ENCODE results near the gene ZNF215.
"Not testable (repeated sequence)": the region's sequence is repeated elsewhere in the genome, so short reads cannot be mapped to it uniquely, and the experiment has no call there.

The ZNF215 gene

DNA sequence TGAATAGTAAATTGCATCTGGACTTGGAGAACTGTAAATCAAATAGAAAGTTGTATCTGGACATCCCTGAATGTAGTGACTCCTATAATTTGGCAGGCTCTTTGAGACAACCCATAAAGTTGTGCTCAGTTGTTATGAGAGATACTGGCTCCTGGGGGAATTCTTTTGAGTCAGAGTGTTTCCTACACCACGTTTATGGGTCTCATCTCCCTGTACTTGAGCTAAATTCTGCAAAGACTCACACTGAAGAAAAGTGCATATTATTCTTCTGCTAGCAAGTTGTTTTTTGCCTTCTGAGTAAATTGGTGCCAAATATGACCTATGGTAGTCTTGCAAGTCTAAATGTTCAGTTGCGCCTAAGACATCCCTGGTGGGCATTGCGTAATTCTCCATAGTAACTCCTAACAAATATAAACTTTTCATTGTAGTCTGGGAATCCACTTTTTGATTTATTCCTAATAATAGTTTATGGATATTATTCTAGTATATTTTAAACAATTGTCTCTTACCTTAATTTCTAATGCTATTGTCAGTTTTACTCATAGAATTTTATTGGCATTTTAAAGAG lies 5.0 kb downstream of the ZNF215 start:
- in situ Hi-C loops (cut with MboI; ENCODE audit: low pct_unique_long_range_greater_than_20kb, low sequenced_read_pairs, unreplicated experiment): no loop called here
- no peak for DNase-seq (ENCODE audit: low spot score)
- TF ChIP-seq, protein P1, sequence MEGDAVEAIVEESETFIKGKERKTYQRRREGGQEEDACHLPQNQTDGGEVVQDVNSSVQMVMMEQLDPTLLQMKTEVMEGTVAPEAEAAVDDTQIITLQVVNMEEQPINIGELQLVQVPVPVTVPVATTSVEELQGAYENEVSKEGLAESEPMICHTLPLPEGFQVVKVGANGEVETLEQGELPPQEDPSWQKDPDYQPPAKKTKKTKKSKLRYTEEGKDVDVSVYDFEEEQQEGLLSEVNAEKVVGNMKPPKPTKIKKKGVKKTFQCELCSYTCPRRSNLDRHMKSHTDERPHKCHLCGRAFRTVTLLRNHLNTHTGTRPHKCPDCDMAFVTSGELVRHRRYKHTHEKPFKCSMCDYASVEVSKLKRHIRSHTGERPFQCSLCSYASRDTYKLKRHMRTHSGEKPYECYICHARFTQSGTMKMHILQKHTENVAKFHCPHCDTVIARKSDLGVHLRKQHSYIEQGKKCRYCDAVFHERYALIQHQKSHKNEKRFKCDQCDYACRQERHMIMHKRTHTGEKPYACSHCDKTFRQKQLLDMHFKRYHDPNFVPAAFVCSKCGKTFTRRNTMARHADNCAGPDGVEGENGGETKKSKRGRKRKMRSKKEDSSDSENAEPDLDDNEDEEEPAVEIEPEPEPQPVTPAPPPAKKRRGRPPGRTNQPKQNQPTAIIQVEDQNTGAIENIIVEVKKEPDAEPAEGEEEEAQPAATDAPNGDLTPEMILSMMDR (IDR thresholded peaks at IDR 0.05; ENCODE audit: extremely low read depth, insufficient read depth, missing control alignments): no peak

DNA sequence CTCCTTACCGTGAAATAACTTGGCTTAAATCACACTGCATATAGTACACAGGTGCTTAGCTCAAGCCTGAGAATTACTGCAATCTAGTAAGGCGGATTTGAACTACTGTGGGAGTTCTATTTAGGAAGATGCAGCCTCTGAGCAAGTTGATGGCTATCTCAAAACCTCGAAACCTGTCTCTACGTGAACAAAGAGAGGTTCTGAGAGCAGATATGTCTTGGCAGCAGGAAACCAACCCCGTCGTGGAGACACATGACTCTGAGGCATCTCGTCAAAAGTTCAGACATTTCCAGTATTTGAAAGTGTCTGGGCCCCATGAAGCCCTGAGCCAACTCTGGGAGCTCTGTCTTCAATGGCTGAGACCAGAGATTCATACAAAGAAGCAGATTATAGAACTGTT lies 5.9 kb downstream of the ZNF215 start:
- no peak for DNase-seq (ENCODE audit: low spot score)
- TF ChIP-seq, protein P1 (IDR thresholded peaks at IDR 0.05; ENCODE audit: extremely low read depth, insufficient read depth, missing control alignments): no peak
- in situ Hi-C loops (cut with MboI; ENCODE audit: low pct_unique_long_range_greater_than_20kb, low sequenced_read_pairs, unreplicated experiment): no loop called here

DNA sequence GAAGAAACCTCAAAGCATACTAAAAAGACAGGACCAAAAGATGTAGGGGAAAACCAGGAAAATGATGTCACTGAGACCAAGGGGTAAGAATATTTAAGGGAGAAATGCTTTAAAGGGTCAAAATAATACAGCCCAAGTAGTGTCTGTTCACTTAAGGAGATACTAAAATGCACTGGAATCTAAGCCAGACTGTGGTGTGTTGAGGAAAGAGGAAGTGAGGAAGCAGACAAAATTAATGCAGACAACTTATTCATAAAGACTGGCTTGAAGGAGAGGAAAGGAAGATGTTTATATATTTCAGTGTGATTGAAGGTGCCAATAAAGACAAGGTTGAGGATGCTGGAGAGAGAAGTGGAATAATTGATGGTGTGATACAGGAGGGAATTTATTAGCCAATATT lies 15.7 kb downstream of the ZNF215 start:
- no peak for DNase-seq (ENCODE audit: low spot score)
- in situ Hi-C loops (cut with MboI; ENCODE audit: low pct_unique_long_range_greater_than_20kb, low sequenced_read_pairs, unreplicated experiment): no loop called here
- TF ChIP-seq, protein P1 (IDR thresholded peaks at IDR 0.05; ENCODE audit: extremely low read depth, insufficient read depth, missing control alignments): no peak

DNA sequence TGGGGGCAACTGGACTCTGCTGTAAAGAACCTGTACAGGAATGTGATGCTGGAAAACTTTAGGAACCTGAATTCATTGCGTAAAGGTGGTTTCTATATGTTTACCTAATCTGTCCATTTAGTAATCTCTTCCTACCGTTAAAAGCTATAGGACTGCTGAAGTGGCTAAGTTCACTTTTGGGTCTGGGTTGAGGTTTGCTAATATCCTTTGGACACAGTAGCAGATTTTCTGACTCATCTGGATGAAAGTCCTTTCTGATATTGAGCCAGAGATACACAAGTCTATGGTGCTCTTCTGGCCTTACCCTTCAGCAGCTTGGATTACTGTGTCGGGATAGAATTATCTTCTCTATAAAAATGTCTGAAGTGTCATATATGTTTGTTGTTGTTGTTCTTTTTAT lies 16.9 kb downstream of the ZNF215 start:
- TF ChIP-seq, protein P1 (IDR thresholded peaks at IDR 0.05; ENCODE audit: extremely low read depth, insufficient read depth, missing control alignments): no peak
- in situ Hi-C loops (cut with MboI; ENCODE audit: low pct_unique_long_range_greater_than_20kb, low sequenced_read_pairs, unreplicated experiment): no loop called here
- DNase-seq (ENCODE audit: low spot score): no peak

DNA sequence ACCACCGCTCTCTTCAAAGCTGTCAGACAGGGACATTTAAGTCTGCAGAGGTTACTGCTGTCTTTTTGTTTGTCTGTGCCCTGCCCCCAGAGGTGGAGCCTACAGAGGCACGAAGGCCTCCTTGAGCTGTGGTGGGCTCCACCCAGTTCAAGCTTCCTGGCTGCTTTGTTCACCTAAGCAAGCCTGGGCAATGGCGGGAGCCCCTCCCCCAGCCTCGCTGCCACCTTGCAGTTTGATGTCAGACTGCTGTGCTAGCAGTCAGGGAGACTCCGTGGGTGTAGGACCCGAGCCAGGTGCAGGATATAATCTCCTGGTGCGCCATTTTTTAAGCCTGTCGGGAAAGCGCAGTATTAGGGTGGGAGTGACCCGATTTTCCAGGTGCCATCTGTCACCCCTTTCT lies 28.0 kb downstream of the ZNF215 start:
- in situ Hi-C loops (cut with MboI; ENCODE audit: low pct_unique_long_range_greater_than_20kb, low sequenced_read_pairs, unreplicated experiment); DNase-seq (ENCODE audit: low spot score): not testable (repeated sequence)

DNA sequence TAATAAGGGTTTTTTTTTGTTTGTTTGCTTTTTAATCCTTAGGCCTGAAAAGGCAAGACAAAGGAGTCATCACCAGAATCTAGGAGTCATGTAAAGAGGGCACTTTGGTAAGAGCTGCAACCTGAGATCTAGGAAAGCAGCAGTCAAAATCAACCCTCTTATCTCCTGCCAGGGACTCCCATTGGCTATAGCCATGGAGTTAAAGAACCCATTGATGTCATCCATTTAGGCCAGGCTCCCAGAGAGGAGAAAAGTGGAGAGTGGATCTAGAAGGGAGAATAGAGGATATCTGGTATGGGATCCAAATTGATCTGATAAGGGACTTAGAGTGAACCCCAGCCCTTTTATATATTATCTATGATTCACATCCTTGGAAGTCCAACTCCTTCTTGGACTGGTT lies 35.9 kb downstream of the ZNF215 start:
- TF ChIP-seq, protein P1 (IDR thresholded peaks at IDR 0.05; ENCODE audit: extremely low read depth, insufficient read depth, missing control alignments): no peak
- in situ Hi-C loops (cut with MboI; ENCODE audit: low pct_unique_long_range_greater_than_20kb, low sequenced_read_pairs, unreplicated experiment): no loop called here
- no peak for DNase-seq (ENCODE audit: low spot score)

DNA sequence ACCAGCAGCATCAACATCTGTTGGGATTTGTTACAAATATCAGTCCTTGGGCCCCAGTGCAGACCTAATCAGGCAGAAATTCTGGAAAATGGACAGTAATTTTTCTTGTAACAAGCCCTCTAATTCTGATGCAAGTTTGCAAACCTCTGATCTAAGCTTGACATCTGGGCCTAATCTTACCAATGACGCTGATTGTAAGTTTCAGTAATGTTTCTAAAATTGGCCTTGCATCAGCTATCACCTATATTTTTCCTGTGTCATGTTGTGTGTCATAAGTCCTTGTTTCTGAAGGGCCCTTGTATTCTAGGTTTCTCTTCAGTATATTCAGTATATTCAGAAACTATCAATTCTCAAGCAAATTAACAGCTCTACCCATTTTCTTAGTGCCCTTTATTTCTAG lies 36.4 kb downstream of the ZNF215 start:
- TF ChIP-seq, protein P1 (IDR thresholded peaks at IDR 0.05; ENCODE audit: extremely low read depth, insufficient read depth, missing control alignments): no peak
- in situ Hi-C loops (cut with MboI; ENCODE audit: low pct_unique_long_range_greater_than_20kb, low sequenced_read_pairs, unreplicated experiment): no loop called here
- peak; percentile 43 for DNase-seq (ENCODE audit: low spot score)

All from GM13977 (cell line).